Measurements from ENCODE around the gene CYP2S1. TPM values are rescaled to one million over a fixed set of nuclear protein-coding genes. Genes with fewer than 3 reads are reported as not detected.
A peak's percentile ranks its signal among the peaks of the same experiment; 100 is the strongest.

Gene CYP2S1
- total and polyA plus RNA-seq, 9 of the 15 experiments (the other 6 are each of a cell fraction or from before 2014, with no cell fraction given) = 0.07 to 1.9 (median 0.41) TPM

- TF ChIP-seq REST (IDR thresholded peaks at IDR 0.05; ENCODE audit: borderline replicate concordance) (no peak), REST (CRISPR knock-in tag; IDR thresholded peaks at IDR 0.05; ENCODE audit: low read depth) (no peak), JUN (IDR thresholded peaks at IDR 0.05; ENCODE audit: borderline replicate concordance, low read depth, low read length) (peak; percentile 79; the same call in 1 of the 2 replicates), JUN (CRISPR knock-in tag; IDR thresholded peaks at IDR 0.05; ENCODE audit: borderline replicate concordance) (peak; percentile 54; the same call in 1 of the 2 replicates), ZNF584 (CRISPR knock-in tag; IDR thresholded peaks at IDR 0.05; ENCODE audit: low read depth) (peak; percentile 62; the same call in 1 of the 2 replicates), ZNF507 (tag; conservative IDR thresholded peaks at IDR 0.05) (no peak), MNT (conservative IDR thresholded peaks at IDR 0.05) (peak in 1 of 2 experiments; percentile 66; a peak in 1 of 4 replicates), AFF1 (IDR thresholded peaks at IDR 0.05; ENCODE audit: low read depth in 1 of 2, partially characterized antibody in 2 of 2) (peak in 1 of 2 experiments; percentile 85), SMARCA4 (IDR thresholded peaks at IDR 0.05) (peak; percentile 86)
Measured at GRCh38 chr19:41225238-41226052, 32.4 kb downstream of the CYP2S1 start (continued).
